ENCODE data around the gene CASK.

Gene CASK

GRCh38 chrX:41482154-41482850 lies 441.1 kb downstream of the CASK start:
- H3K4me3 ChIP-seq (ENCODE audit: low read length), result no peak overlapping the region
- DNase-seq (ENCODE audit: low read depth), result peak; percentile 17
- no peak for TF ChIP-seq CTCF (conservative IDR thresholded peaks at IDR 0.05; ENCODE audit: low read length)

- TF ChIP-seq CTCF (conservative IDR thresholded peaks at IDR 0.05; ENCODE audit: low read length), result peak; percentile 45; the same call in 1 of the 2 replicates
- DNase-seq (ENCODE audit: low read depth), result peak; percentile 4
- no peak overlapping the region for H3K4me3 ChIP-seq (ENCODE audit: low read length)
Measured at GRCh38 chrX:41481264-41482109, 441.9 kb downstream of the CASK start.

- no peak for TF ChIP-seq CTCF (conservative IDR thresholded peaks at IDR 0.05; ENCODE audit: low read length)
- H3K4me3 ChIP-seq (ENCODE audit: low read length), result no peak overlapping the region
- no peak for DNase-seq (ENCODE audit: low read depth)
Measured at GRCh38 chrX:41480508-41481260, 442.7 kb downstream of the CASK start.

- H3K4me3 ChIP-seq (ENCODE audit: low read length), result no peak overlapping the region
- DNase-seq (ENCODE audit: low read depth), result no peak
- no peak for TF ChIP-seq CTCF (conservative IDR thresholded peaks at IDR 0.05; ENCODE audit: low read length)
Measured at GRCh38 chrX:41478381-41478911, 444.9 kb downstream of the CASK start.

GRCh38 chrX:41475591-41476241 lies 447.6 kb downstream of the CASK start:
- H3K4me3 ChIP-seq (ENCODE audit: low read length), result no peak overlapping the region
- no peak for DNase-seq (ENCODE audit: low read depth)
- no peak for TF ChIP-seq CTCF (conservative IDR thresholded peaks at IDR 0.05; ENCODE audit: low read length)

- H3K4me3 ChIP-seq (ENCODE audit: low read length), result no peak overlapping the region
- DNase-seq (ENCODE audit: low read depth), result no peak
- TF ChIP-seq CTCF (conservative IDR thresholded peaks at IDR 0.05; ENCODE audit: low read length), result no peak
Measured at GRCh38 chrX:41475191-41475590, 448.2 kb downstream of the CASK start.
